Measurements from ENCODE around the gene TRUB2. TPM values are rescaled to one million over a fixed set of nuclear protein-coding genes. Genes with fewer than 3 reads are reported as not detected.

The TRUB2 gene
- total and polyA plus RNA-seq, 2 of the 8 experiments (the other 6 are each of a cell fraction or from before 2014, with no cell fraction given): 20.7 to 37.8 TPM

- Histone ChIP-seq H3K14ac (ENCODE audit: insufficient read length) (no peak overlapping the region), H3K18ac (ENCODE audit: extremely low read depth, low read length) (no peak overlapping the region), H3K4ac (replicated peaks; ENCODE audit: insufficient read length, low read depth, low read length) (no peak overlapping the region), H2BK15ac (ENCODE audit: low read length) (no peak overlapping the region), H2AK5ac (ENCODE audit: low read depth, low read length) (no peak overlapping the region), H4K91ac (replicated peaks; ENCODE audit: insufficient read length, low read length) (no peak overlapping the region), H2AFZ (ENCODE audit: low read length) (no peak overlapping the region), H3K4me1 (replicated peaks in 1 of 4; ENCODE audit: control insufficient read depth in 3 of 4, insufficient read depth in 4 of 4, low read length in 3 of 4) (peaks cover 0 to 4% (median 0%) of the 10 kb centered on the region in 4 experiments; a peak in 1 of 7 replicates), H3K79me1 (ENCODE audit: low read depth, low read length) (no peaks in the 10 kb centered on the region), H2BK20ac (ENCODE audit: low read length) (no peak overlapping the region), H2BK120ac (replicated peaks; ENCODE audit: low read depth, low read length) (no peak overlapping the region), H3K79me2 (ENCODE audit: control insufficient read depth in 1 of 2, insufficient read depth in 2 of 2, low read length in 2 of 2) (peaks cover 0 to 8% of the 10 kb centered on the region in 2 experiments; a peak in 1 of 4 replicates), H2BK12ac (ENCODE audit: low read depth, low read length) (no peak overlapping the region), H3K23me2 (ENCODE audit: low read depth, low read length) (peaks cover 2% of the 10 kb centered on the region; the same call in 1 of the 2 replicates), H2BK5ac (ENCODE audit: low read depth, low read length) (no peak overlapping the region), H3K9ac (replicated peaks in 1 of 4; ENCODE audit: extremely low read depth in 1 of 4, low read depth in 3 of 4, low read length in 3 of 4) (no peak overlapping the region), H3K4me3 (ENCODE audit: extremely low read depth in 1 of 4, insufficient read depth in 2 of 4, low read depth in 3 of 4, low read length in 4 of 4) (no peak overlapping the region), H3K56ac (replicated peaks; ENCODE audit: insufficient read length, low read depth, low read length) (no peak overlapping the region), H4K8ac (ENCODE audit: extremely low read depth, insufficient read depth, low read length) (no peak overlapping the region), H3K4me2 (ENCODE audit: insufficient read depth in 1 of 2, low read depth in 2 of 2, low read length in 2 of 2) (no peak overlapping the region), H3K23ac (ENCODE audit: insufficient read length) (no peak overlapping the region), H3K36me3 (ENCODE audit: control insufficient read depth in 2 of 4, insufficient read depth in 4 of 4, low read length in 3 of 4) (peaks cover 0 to 21% (median 9%) of the 10 kb centered on the region in 4 experiments; a peak in 6 of 8 replicates), H3K27me3 (replicated peaks in 1 of 4; ENCODE audit: control insufficient read depth in 3 of 4, extremely low read depth in 1 of 4, insufficient read depth in 3 of 4, low read length in 3 of 4) (peaks cover 0 to 3% (median 0%) of the 10 kb centered on the region in 4 experiments; a peak in 1 of 7 replicates), H3K27ac (ENCODE audit: low read depth, low read length) (no peak overlapping the region), H4K20me1 (replicated peaks in 1 of 2; ENCODE audit: control insufficient read depth in 1 of 2, insufficient read depth in 2 of 2, low read length in 2 of 2) (peaks cover 0 to 2% of the 10 kb centered on the region in 2 experiments), H4K5ac (ENCODE audit: insufficient read length, low read depth, low read length) (no peak overlapping the region), H3K9me3 (ENCODE audit: insufficient read depth in 2 of 2, low read depth in 1 of 2, low read length in 1 of 2) (no peaks in the 10 kb centered on the region)
- WGBS, 2 experiments (ENCODE audit: extremely low coverage in 1 of 2, insufficient coverage in 1 of 2, insufficient read length in 1 of 2, insufficient replicate concordance in 2 of 2, low coverage in 1 of 2, low lambda C conversion rate in 2 of 2, missing lambda C conversion rate in 1 of 2): 90% methylated on average over 3 of the region's 3 CpGs; no CpG with 5 or more reads in 1 of the 2 experiments
- POLR2A ChIA-PET (ENCODE audit: partially characterized antibody): no interaction called here
- no peak for DNase-seq (ENCODE audit: low read depth in 1 of 2, low spot score in 2 of 2)
- no peak for FAIRE-seq
- CTCF ChIA-PET (ENCODE audit: partially characterized antibody): interaction anchor here (0.7 to 4.8 kb wide), 2 partner anchors 15 to 25 kb away, joined by 3 to 58 read pairs; no protein-coding TSS in a partner anchor
- TF ChIP-seq TBP (IDR thresholded peaks at IDR 0.05; ENCODE audit: low read depth, low read length) (no peak), RFX5 (IDR thresholded peaks at IDR 0.05; ENCODE audit: borderline replicate concordance, low read depth, low read length) (no peak), RAD21 (IDR thresholded peaks at IDR 0.05 in 1 of 2, conservative IDR thresholded peaks at IDR 0.05 in 1 of 2; ENCODE audit: low read depth in 2 of 2, low read length in 2 of 2) (no peak)
- TF ChIP-seq, protein P1, sequence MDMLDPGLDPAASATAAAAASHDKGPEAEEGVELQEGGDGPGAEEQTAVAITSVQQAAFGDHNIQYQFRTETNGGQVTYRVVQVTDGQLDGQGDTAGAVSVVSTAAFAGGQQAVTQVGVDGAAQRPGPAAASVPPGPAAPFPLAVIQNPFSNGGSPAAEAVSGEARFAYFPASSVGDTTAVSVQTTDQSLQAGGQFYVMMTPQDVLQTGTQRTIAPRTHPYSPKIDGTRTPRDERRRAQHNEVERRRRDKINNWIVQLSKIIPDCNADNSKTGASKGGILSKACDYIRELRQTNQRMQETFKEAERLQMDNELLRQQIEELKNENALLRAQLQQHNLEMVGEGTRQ (IDR thresholded peaks at IDR 0.05; ENCODE audit: low read length): no peak
Measured at GRCh38 chr9:128271112-128271511, 51.1 kb downstream of the TRUB2 start.
